Ramos (cell line): ENCODE results near the gene OR8H2.
"Not testable (repeated sequence)": the region's sequence is repeated elsewhere in the genome, so short reads cannot be mapped to it uniquely, and the experiment has no call there.

ENCODE experiments used
- in situ Hi-C: fragments of 300-500 bp; cut with MboI; formaldehyde crosslinking; loops from one replicate; pipeline ENCODE4 v1.14.3; 2022; ENCODE audit warnings: low sequenced_read_pairs; ENCODE audit not compliant: unreplicated experiment

OR8H2 gene, protein sequence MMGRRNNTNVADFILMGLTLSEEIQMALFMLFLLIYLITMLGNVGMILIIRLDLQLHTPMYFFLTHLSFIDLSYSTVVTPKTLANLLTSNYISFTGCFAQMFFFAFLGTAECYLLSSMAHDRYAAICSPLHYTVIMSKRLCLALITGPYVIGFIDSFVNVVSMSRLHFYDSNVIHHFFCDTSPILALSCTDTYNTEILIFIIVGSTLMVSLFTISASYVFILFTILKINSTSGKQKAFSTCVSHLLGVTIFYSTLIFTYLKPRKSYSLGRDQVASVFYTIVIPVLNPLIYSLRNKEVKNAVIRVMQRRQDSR

GRCh38 chr11:56103210-56103737, at the start of gene OR8H2:
Gene OR8H2, plus strand, starts transcription at chr11:56103687. Its CDS starts 1,356 bp downstream, at chr11:56105043.
- in situ Hi-C loops = no loop called here

DNA sequence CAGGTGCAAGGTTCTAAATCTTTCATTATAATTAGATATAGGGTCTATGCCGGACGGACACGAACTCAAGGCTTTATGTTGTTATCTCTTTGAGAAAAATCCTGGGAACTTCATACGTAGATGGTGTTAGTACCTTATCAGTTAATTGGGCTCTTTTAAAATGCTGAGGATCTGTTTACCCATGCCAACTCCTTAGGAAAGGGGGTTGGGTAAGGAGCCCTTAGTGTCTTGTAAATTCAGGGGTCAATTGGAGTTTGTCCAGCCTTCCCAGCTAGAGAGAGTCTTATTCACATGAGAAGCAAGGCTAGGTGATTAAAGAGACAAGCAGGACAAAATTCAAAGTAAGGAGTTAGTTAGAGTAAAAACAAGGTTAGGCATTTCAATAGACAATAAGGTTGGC, 47.1 kb upstream of the OR8H2 start:
- in situ Hi-C loops = not testable (repeated sequence)

DNA sequence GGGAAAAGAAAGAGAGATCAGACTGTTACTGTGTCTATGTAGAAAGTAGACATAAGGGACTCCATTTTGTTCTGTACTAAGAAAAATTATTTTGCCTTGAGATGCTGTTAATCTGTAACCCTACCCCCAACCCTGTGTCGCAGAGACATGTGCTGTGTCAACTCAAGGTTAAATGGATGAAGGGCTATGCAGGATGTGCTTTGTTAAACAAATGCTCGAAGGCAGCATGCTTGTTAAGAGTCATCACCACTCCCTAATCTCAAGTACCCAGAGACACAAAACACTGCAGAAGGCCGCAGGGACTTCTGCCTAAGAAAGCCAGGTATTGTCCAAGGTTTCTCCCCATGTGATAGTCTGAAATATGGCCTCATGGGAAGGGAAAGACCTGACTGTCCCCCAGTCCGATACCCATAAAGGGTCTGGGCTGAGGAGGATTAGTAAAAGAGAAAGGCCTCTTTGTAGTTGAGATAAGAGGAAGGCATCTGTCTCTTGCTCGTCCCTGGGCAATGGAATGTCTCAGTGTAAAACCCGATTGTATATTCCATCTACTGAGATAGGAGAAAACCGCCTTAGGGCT, 45.7 kb upstream of the OR8H2 start:
- in situ Hi-C loops = not testable (repeated sequence)

DNA sequence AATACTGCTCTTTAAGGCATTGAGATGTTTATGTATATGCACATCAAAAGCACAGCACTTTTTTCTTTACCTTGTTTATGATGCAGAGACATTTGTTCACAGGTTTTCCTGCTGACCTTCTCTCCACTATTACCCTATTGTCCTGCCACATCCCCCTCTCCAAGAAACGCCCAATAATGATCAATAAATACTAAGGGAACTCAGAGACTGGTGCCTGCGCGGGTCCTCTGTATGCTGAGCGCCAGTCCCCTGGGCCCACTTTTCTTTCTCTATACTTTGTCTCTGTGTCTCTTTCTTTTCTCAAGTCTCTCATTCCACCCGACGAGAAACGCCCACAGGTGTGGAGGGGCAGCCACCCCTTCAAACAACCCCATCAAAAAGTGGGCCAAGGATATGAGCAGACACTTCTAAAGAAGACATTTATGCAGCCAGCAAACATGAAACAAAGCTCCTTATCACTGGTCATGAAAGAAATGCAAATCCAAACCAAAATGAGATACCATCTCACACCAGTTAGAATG, 45.2 kb upstream of the OR8H2 start:
- in situ Hi-C loops = not testable (repeated sequence)

- in situ Hi-C loops = no loop called here
Observed at GRCh38 chr11:56066980-56067379, 36.5 kb upstream of the OR8H2 start.

GRCh38 chr11:56089697-56090096, 13.8 kb upstream of the OR8H2 start:
- in situ Hi-C loops = no loop called here

DNA sequence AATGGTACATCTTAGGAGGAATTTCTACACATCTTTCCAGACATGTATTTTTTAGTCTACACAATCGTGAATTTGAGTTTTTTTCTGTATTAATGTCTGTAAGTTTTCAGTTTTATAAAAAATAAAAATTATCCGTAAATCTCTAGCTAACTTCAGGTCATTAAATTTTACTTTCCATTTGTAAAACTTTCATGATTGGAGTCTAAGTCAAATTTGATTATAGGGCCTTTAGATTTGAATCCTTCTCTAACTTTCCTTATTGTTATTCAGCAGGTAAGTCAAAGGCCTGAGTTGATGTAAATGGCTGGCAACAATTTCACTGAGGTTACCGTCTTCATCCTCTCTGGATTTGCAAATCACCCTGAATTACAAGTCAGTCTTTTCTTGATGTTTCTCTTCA, 10.5 kb upstream of the OR8H2 start, which contains the start of gene OR8I2:
Gene OR8I2 (plus strand): TSS at position 301 of the 400 bp plus-strand sequence. CDS start 0 bp downstream, at position 301.
- in situ Hi-C loops = no loop called here

DNA sequence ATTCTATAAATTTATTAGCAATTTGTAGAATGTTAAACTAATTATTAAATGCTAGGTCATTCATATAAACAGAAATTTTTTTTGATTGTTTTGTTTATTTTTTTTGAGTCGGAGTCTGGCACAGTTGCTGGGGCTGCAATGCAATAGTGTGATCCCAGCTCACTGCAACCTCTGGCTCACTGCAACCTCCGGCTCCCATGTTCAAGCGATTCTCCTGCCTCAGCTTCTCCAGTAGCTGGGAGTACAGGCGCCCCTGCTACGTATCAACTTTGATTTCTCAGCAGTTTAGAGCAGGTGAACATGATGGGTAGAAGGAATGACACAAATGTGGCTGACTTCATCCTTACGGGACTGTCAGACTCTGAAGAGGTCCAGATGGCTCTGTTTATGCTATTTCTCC, 18.6 kb downstream of the OR8H2 start, which contains the start of gene OR8H3:
Gene OR8H3 (plus strand): TSS at position 301 of the 400 bp plus-strand sequence. CDS start 0 bp downstream, at position 301.
- in situ Hi-C loops = no loop called here

- in situ Hi-C loops = no loop called here
Observed at GRCh38 chr11:56140151-56140661, 36.7 kb downstream of the OR8H2 start, which contains the start of gene OR8J3. Gene OR8J3, minus strand, starts transcription at chr11:56140201. Its CDS starts 2,483 bp downstream, at chr11:56137718.

- in situ Hi-C loops = not testable (repeated sequence)
Observed at GRCh38 chr11:56143681-56144080, 40.2 kb downstream of the OR8H2 start.

- in situ Hi-C loops = no loop called here
Observed at GRCh38 chr11:56151376-56151775, 47.9 kb downstream of the OR8H2 start.

- in situ Hi-C loops = no loop called here
Observed at GRCh38 chr11:56152333-56152732, 48.8 kb downstream of the OR8H2 start.
